Neural cell (in vitro differentiated cells): ENCODE results near the gene SLC22A31. TPM values are rescaled to one million over a fixed set of nuclear protein-coding genes. Genes with fewer than 3 reads are reported as not detected.

Experiments used
- H2AFZ ChIP-seq: fragments of 200-600, 300-800 bp; sonication (generic), shearing (Covaris generic); 2 replicates; pipeline ENCODE4 v1.6.0; 2014; ENCODE audit warnings: low read depth, mild to moderate bottlenecking, antibody characterized with exemption, low read length, moderate library complexity
- H3F3A ChIP-seq: fragments of 200-600 bp; shearing (Covaris generic); 2 replicates; pipeline ENCODE4 v1.6.1; 2016; ENCODE audit warnings: mild to moderate bottlenecking, moderate library complexity, mixed read lengths, antibody characterized with exemption, low read length; ENCODE audit not compliant: insufficient read depth, poor library complexity, severe bottlenecking
- H3K27ac ChIP-seq: fragments of 200-600, 300-800 bp; sonication (generic), shearing (Covaris generic); 2 replicates; pipeline ENCODE4 v1.5.1; 2014; ENCODE audit warnings: mild to moderate bottlenecking, low read length, moderate library complexity
- H3K27me3 ChIP-seq: fragments of 300-800, 200-600 bp; sonication (generic), shearing (Covaris generic); 2 replicates; pipeline ENCODE4 v1.6.0; 2014; ENCODE audit warnings: mild to moderate bottlenecking, low read depth, low read length, moderate library complexity; ENCODE audit not compliant: insufficient read depth
- H3K36me3 ChIP-seq: fragments of 300-800, 200-600 bp; sonication (generic), shearing (Covaris generic); 2 replicates; pipeline ENCODE4 v1.5.1; 2014; ENCODE audit warnings: mild to moderate bottlenecking, antibody characterized with exemption, low read length, moderate library complexity; ENCODE audit not compliant: insufficient read depth
- H3K4me2 ChIP-seq: fragments of 300-800, 200-600 bp; sonication (generic), shearing (Covaris generic); 2 replicates; pipeline ENCODE4 v1.6.0; 2014; ENCODE audit warnings: mild to moderate bottlenecking, low read length
- H3K4me3 ChIP-seq: fragments of 300-800, 200-600 bp; sonication (generic), shearing (Covaris generic); 2 replicates; pipeline ENCODE4 v1.5.1; 2014; ENCODE audit warnings: mild to moderate bottlenecking, low read length, moderate library complexity
- H3K79me2 ChIP-seq: fragments of 200-600 bp; shearing (Covaris generic); replicated peaks from 2 replicates; pipeline ENCODE4 v1.6.0; 2014; ENCODE audit warnings: mild to moderate bottlenecking, low read length, moderate library complexity; ENCODE audit not compliant: insufficient read depth
- H3K9ac ChIP-seq: fragments of 300-800, 200-600 bp; sonication (generic), shearing (Covaris generic); 2 replicates; pipeline ENCODE4 v1.6.1; 2016; ENCODE audit warnings: mild to moderate bottlenecking, low read length, mixed read lengths
- H3K9me2 ChIP-seq: fragments of 200-600 bp; shearing (Covaris generic); 2 replicates; pipeline ENCODE4 v1.6.1; 2016; ENCODE audit warnings: mild to moderate bottlenecking, low read length, mixed read lengths; ENCODE audit not compliant: insufficient read depth
- H3K9me3 ChIP-seq: fragments of 200-600, 300-800 bp; sonication (generic), shearing (Covaris generic); 2 replicates; pipeline ENCODE4 v1.6.1; 2016; ENCODE audit warnings: mild to moderate bottlenecking, mixed run types, low read length, moderate library complexity, mixed read lengths
- H4K20me1 ChIP-seq: fragments of 200-600 bp; shearing (Covaris generic); 2 replicates; pipeline ENCODE4 v1.6.1; 2016; ENCODE audit warnings: mild to moderate bottlenecking, mixed run types; ENCODE audit not compliant: insufficient read depth
- CTCF ChIP-seq: fragments of 450-650 bp; IDR thresholded peaks from 2 replicates; pipeline ENCODE4 v1.5.1; 2014; ENCODE audit warnings: antibody characterized with exemption, mild to moderate bottlenecking, moderate library complexity; ENCODE audit not compliant: poor library complexity, severe bottlenecking
- EP300 ChIP-seq: fragments of 450-650 bp; conservative IDR thresholded peaks from 2 replicates; pipeline ENCODE4 v1.6.1; 2014; ENCODE audit warnings: antibody characterized with exemption, mild to moderate bottlenecking, moderate library complexity; ENCODE audit not compliant: poor library complexity, severe bottlenecking
- EZH2 ChIP-seq: fragments of 200-600, 300-800 bp; shearing (Covaris generic), sonication (generic); IDR thresholded peaks from 2 replicates; pipeline ENCODE4 v1.6.1; 2014; ENCODE audit warnings: antibody characterized with exemption, low read length, borderline replicate concordance, mild to moderate bottlenecking; ENCODE audit not compliant: insufficient read depth, poor library complexity, severe bottlenecking
- MXI1 ChIP-seq: fragments of 450-650 bp; conservative IDR thresholded peaks from 2 replicates; pipeline ENCODE4 v1.6.1; 2014; ENCODE audit warnings: antibody characterized with exemption, mild to moderate bottlenecking; ENCODE audit not compliant: poor library complexity, severe bottlenecking
- POLR2AphosphoS5 ChIP-seq: IDR thresholded peaks from 2 replicates; pipeline ENCODE4 v1.6.1; 2012
- RAD21 ChIP-seq: fragments of 450-650 bp; conservative IDR thresholded peaks from 2 replicates; pipeline ENCODE4 v1.6.1; 2014; ENCODE audit warnings: antibody characterized with exemption, mild to moderate bottlenecking, moderate library complexity
- SMC3 ChIP-seq: fragments of 450-650 bp; conservative IDR thresholded peaks from 2 replicates; pipeline ENCODE4 v1.6.1; 2014; ENCODE audit warnings: antibody characterized with exemption, mild to moderate bottlenecking, moderate library complexity; ENCODE audit not compliant: poor library complexity
- TAF1 ChIP-seq: IDR thresholded peaks from 2 replicates; pipeline ENCODE4 v1.6.1; 2012; ENCODE audit warnings: low read depth
- polyA plus RNA-seq: library from polyadenylated mRNA; depleted of rRNA; stranded (reverse); fragments of >200 nt; gene quantifications from 2 replicates; pipeline ENCODE4 v1.2.3, GENCODE V29; 2014
- TF ChIP-seq, protein P1 (sequence below): IDR thresholded peaks from 2 replicates; pipeline ENCODE4 v1.6.1; 2012; ENCODE audit warnings: borderline replicate concordance

The SLC22A31 gene
- polyA plus RNA-seq, 1 donor from 2014 or later, result not detected

- no peaks in the 10 kb centered on the region for H3K9me3 ChIP-seq
- H3F3A ChIP-seq, result no peaks in the 10 kb centered on the region
- H3K79me2 ChIP-seq, result no peaks in the 10 kb centered on the region
- H3K36me3 ChIP-seq, result no peaks in the 10 kb centered on the region
- TF ChIP-seq POLR2AphosphoS5, result no peak
- no peak for TF ChIP-seq SMC3
- no peak for TF ChIP-seq TAF1
- TF ChIP-seq, protein P1, sequence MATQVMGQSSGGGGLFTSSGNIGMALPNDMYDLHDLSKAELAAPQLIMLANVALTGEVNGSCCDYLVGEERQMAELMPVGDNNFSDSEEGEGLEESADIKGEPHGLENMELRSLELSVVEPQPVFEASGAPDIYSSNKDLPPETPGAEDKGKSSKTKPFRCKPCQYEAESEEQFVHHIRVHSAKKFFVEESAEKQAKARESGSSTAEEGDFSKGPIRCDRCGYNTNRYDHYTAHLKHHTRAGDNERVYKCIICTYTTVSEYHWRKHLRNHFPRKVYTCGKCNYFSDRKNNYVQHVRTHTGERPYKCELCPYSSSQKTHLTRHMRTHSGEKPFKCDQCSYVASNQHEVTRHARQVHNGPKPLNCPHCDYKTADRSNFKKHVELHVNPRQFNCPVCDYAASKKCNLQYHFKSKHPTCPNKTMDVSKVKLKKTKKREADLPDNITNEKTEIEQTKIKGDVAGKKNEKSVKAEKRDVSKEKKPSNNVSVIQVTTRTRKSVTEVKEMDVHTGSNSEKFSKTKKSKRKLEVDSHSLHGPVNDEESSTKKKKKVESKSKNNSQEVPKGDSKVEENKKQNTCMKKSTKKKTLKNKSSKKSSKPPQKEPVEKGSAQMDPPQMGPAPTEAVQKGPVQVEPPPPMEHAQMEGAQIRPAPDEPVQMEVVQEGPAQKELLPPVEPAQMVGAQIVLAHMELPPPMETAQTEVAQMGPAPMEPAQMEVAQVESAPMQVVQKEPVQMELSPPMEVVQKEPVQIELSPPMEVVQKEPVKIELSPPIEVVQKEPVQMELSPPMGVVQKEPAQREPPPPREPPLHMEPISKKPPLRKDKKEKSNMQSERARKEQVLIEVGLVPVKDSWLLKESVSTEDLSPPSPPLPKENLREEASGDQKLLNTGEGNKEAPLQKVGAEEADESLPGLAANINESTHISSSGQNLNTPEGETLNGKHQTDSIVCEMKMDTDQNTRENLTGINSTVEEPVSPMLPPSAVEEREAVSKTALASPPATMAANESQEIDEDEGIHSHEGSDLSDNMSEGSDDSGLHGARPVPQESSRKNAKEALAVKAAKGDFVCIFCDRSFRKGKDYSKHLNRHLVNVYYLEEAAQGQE, result no peak
- no peak for TF ChIP-seq EZH2
- no peak for TF ChIP-seq EP300
- no peak for TF ChIP-seq MXI1
- no peak for TF ChIP-seq CTCF
- TF ChIP-seq RAD21, result no peak
- H4K20me1 ChIP-seq, result no peaks in the 10 kb centered on the region
- H3K4me3 ChIP-seq, result no peak overlapping the region
- no peaks in the 10 kb centered on the region for H3K9me2 ChIP-seq
- no peak overlapping the region for H3K9ac ChIP-seq
- no peak overlapping the region for H2AFZ ChIP-seq
- no peak overlapping the region for H3K4me2 ChIP-seq
- peaks cover 12% of the 10 kb centered on the region for H3K27me3 ChIP-seq
- no peak overlapping the region for H3K27ac ChIP-seq
Observed at GRCh38 chr16:89174877-89175276, 25.5 kb downstream of the SLC22A31 start.

DNA sequence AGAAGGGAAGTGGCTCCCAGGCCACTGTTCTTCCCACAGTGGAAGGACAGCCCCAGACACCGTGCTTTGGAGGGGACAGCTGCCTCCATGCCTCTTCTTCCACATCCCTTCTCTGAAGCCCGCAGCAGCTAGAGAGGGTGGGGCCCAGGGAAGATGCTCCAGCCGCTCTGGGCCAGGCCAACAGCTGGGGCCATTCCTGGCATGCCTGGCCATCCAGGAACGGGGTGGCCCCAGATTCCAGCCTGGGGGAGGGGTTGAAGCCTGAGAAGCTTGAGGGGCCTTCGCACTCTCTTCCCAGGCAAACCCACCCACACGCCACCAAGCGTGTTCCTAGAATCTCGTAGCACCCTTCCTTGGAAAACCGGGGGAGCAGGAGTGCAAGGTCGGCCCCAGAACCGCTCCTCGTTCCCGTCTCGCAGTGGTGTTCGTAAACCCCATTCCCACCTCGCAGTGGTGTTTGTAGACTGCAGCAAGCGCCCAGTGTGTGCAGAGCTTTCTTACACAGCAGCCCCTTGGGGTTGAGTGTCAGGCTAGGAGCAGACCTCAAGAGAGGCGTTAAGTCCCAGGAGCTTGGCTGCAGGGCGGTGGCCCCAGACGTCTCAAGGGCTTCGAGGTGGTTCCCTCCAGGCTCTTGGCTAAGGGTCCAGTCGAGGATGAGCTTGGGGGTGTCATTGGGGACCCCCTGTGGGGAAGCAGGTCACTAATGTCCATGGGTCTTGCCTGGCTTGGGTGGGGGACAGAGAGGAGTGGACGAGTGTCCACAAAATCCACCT is 26.1 kb downstream of the SLC22A31 start:
- Histone ChIP-seq H3K27me3 (peaks cover 12% of the 10 kb centered on the region), H3K27ac (no peak overlapping the region), H3K36me3 (no peaks in the 10 kb centered on the region), H3K9me3 (no peaks in the 10 kb centered on the region), H3K79me2 (no peaks in the 10 kb centered on the region), H3F3A (no peaks in the 10 kb centered on the region), H3K4me3 (no peak overlapping the region), H3K4me2 (no peak overlapping the region), H2AFZ (no peak overlapping the region), H3K9me2 (no peaks in the 10 kb centered on the region), H3K9ac (no peak overlapping the region), H4K20me1 (no peaks in the 10 kb centered on the region)
- TF ChIP-seq, protein P1, result no peak
- TF ChIP-seq POLR2AphosphoS5, result no peak
- no peak for TF ChIP-seq EP300
- no peak for TF ChIP-seq SMC3
- no peak for TF ChIP-seq MXI1
- TF ChIP-seq CTCF, result no peak
- TF ChIP-seq RAD21, result no peak
- no peak for TF ChIP-seq TAF1
- no peak for TF ChIP-seq EZH2
